Spinal cord (tissue), 10 donors: ENCODE measurements around the gene MED31. TPM values are rescaled to one million over a fixed set of nuclear protein-coding genes. Genes with fewer than 3 reads are reported as not detected.

Source experiments
- DNase-seq, 6 donors: peaks; one replicate each; pipeline versions ENCODE4 v3.0.0 to v3.0.0-alpha.2; 2013 to 2015; ENCODE audit warnings: low spot score in 6 of 6, low read depth in 4 of 6
- H3K27ac ChIP-seq: one replicate; pipeline ENCODE4 v1.5.1; 2013; ENCODE audit warnings: low read depth, low read length, control low read depth
- H3K27me3 ChIP-seq: one replicate; pipeline ENCODE4 v1.6.1; 2013; ENCODE audit warnings: low read length; ENCODE audit not compliant: control insufficient read depth, insufficient read depth
- H3K36me3 ChIP-seq: one replicate; pipeline ENCODE4 v1.6.1; 2013; ENCODE audit warnings: low read length; ENCODE audit not compliant: control insufficient read depth, insufficient read depth
- H3K4me1 ChIP-seq: one replicate; pipeline ENCODE4 v1.6.1; 2013; ENCODE audit warnings: low read length; ENCODE audit not compliant: control insufficient read depth, insufficient read depth
- H3K4me3 ChIP-seq: one replicate; pipeline ENCODE4 v1.5.1; 2013; ENCODE audit warnings: low read depth, low read length, control low read depth
- H3K9me3 ChIP-seq: one replicate; pipeline ENCODE4 v1.6.1; 2013; ENCODE audit warnings: low read length; ENCODE audit not compliant: control insufficient read depth, insufficient read depth
- WGBS: methylation state at CpG from one replicate; pipeline ENCODE4 v1.1.5; 2013; ENCODE audit warnings: missing lambda C conversion rate; ENCODE audit not compliant: insufficient coverage; 5-methylcytosine and 5-hydroxymethylcytosine counted together
- polyA plus RNA-seq, 2 donors: library from polyadenylated mRNA; unstranded; fragments of 120-200 nt; gene quantifications; one replicate each; pipeline ENCODE4 v1.2.1, GENCODE V29; 2013; ENCODE audit not compliant: insufficient read length in 2 of 2
- total RNA-seq, 2 donors: library from RNA; depleted of rRNA in 1 of 2; stranded (reverse); fragments of 120-200 nt in 1 of 2; fragments of >200 nt in 1 of 2; gene quantifications; one replicate each; pipeline versions ENCODE4 v1.2.3 to v1.2.4, GENCODE V29; 2013 to 2014
- donor health status: healthy.

The MED31 gene
- total and polyA plus RNA-seq, 4 donors, result 15.8 to 27.6 (median 23.1) TPM

DNA sequence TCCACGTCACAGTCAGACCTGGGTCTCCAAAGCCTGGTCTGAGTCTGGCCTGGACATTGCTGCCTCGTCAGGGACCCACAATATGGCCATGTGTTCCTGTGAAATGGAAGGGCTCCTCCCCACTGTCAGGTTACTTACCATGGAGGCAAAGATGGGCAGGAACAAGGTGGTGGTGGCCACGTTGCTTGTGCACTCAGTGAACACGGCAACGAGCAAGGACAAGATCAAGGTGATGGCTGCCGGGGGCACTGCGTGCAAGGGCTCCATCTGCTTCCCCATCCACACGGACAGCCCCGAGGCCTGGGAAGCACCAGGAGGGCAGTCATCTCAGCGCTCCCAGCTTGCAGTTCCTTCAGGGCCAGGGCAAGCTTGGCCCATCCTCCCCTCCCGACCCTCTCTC is 39.2 kb upstream of the MED31 start:
- no peak overlapping the region for H3K27ac ChIP-seq
- H3K9me3 ChIP-seq, result no peaks in the 10 kb centered on the region
- no peaks in the 10 kb centered on the region for H3K4me1 ChIP-seq
- H3K36me3 ChIP-seq, result no peaks in the 10 kb centered on the region
- WGBS, result 78% methylated on average over 11 of the region's 11 CpGs
- H3K27me3 ChIP-seq, result no peaks in the 10 kb centered on the region
- H3K4me3 ChIP-seq, result no peak overlapping the region
- DNase-seq, result no peak

DNA sequence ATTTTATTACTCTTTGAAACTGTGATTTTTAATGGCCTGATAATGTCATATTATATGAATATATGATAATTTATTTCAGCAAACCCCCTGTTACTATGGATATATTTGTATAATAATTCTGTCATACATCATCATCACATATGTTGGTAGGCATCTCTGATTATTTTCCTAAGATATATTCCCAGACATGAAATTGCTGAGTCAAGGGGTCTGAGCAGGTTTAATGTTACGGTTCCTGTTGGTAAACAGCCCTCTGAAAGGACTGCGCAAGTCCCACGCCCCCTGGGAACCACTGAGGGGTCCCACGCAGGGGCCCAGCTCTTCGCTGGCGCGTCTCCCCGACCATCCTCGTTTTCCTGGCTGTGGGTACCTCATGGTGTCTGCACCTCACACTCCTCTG is 37.5 kb upstream of the MED31 start:
- no peak overlapping the region for H3K27ac ChIP-seq
- H3K4me1 ChIP-seq, result no peaks in the 10 kb centered on the region
- WGBS, result 90% methylated on average over 9 of the region's 9 CpGs
- H3K9me3 ChIP-seq, result no peaks in the 10 kb centered on the region
- no peaks in the 10 kb centered on the region for H3K27me3 ChIP-seq
- DNase-seq, result no peak
- H3K36me3 ChIP-seq, result no peaks in the 10 kb centered on the region
- H3K4me3 ChIP-seq, result no peak overlapping the region

DNA sequence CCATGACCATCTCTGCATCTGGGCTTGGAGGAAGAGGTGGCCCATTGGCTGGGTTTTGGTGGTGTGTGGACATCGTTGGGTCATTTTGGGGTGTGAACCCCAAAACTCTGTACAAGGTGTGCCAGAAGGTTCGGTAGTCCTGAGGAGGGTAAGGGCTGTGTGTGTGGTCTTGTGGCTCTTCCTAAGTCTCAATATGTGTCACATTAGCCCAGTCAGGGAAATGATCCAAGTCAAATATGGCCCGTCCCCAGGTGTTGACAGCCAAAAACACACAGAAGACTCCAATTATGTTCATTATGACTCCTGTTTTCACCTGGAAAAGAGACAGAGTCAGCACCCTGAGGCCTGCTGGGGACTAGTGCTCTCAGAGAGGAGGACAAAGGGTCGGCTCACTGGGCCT is 34.6 kb upstream of the MED31 start:
- 79% methylated on average over 3 of the region's 4 CpGs for WGBS
- Histone ChIP-seq H3K4me3 (no peak overlapping the region), H3K27ac (no peak overlapping the region), H3K36me3 (no peaks in the 10 kb centered on the region), H3K9me3 (no peaks in the 10 kb centered on the region), H3K4me1 (no peaks in the 10 kb centered on the region), H3K27me3 (no peaks in the 10 kb centered on the region)
- no peak for DNase-seq

GRCh38 chr17:6684881-6685767 is 33.7 kb upstream of the MED31 start:
- WGBS, result 85% methylated on average over 14 of the region's 14 CpGs
- DNase-seq, result no peak
- Histone ChIP-seq H3K4me1 (no peaks in the 10 kb centered on the region), H3K27ac (no peak overlapping the region), H3K4me3 (no peak overlapping the region), H3K27me3 (no peaks in the 10 kb centered on the region), H3K9me3 (no peaks in the 10 kb centered on the region), H3K36me3 (no peaks in the 10 kb centered on the region)

- no peak for DNase-seq
- whole genome bisulfite sequencing, result 58% methylated on average over 7 of the region's 7 CpGs
- Histone ChIP-seq H3K4me1 (no peaks in the 10 kb centered on the region), H3K9me3 (no peaks in the 10 kb centered on the region), H3K36me3 (no peaks in the 10 kb centered on the region), H3K27me3 (no peaks in the 10 kb centered on the region), H3K27ac (no peak overlapping the region), H3K4me3 (no peak overlapping the region)
Observed at GRCh38 chr17:6684460-6684783, 33.0 kb upstream of the MED31 start.

DNA sequence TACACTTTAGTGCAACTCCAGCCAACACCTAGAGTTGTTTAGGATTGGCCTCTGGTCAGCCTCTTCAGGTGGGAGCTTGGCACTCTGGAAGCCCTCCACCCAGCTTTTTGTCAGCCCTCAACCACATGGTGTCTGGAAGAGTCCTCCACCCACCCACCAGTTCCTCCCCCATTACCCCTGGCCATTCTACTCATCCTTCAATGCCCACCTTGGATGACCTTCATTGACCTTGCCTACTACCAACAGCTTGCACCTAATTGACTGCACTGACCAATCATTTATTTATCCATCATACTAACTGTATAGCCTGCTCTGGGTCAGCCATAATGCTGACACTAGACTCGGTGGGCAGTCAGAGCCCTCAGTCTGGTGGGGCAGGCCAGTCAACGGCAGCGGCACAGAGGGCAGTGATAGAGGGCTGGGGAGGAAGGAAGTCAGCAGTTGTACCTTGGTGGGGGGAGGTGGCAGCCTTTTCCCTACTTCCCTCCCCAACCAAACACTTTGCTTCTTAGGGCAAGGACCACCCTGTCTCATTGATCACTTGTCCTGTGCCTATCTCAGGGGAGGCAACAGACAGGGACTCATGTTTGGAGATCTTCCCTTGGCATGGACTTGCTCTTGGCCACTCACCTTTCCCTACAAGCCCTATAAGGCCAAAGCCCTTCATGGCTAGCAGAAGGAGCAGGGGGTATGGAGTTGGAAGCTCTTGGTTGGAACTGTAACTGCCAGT is 32.5 kb upstream of the MED31 start:
- no peak overlapping the region for H3K4me3 ChIP-seq
- no peak for DNase-seq
- H3K36me3 ChIP-seq, result no peaks in the 10 kb centered on the region
- no peaks in the 10 kb centered on the region for H3K4me1 ChIP-seq
- H3K27me3 ChIP-seq, result no peaks in the 10 kb centered on the region
- whole genome bisulfite sequencing, result no CpG with 5 or more reads among the region's 3 CpGs
- H3K9me3 ChIP-seq, result no peaks in the 10 kb centered on the region
- no peak overlapping the region for H3K27ac ChIP-seq

DNA sequence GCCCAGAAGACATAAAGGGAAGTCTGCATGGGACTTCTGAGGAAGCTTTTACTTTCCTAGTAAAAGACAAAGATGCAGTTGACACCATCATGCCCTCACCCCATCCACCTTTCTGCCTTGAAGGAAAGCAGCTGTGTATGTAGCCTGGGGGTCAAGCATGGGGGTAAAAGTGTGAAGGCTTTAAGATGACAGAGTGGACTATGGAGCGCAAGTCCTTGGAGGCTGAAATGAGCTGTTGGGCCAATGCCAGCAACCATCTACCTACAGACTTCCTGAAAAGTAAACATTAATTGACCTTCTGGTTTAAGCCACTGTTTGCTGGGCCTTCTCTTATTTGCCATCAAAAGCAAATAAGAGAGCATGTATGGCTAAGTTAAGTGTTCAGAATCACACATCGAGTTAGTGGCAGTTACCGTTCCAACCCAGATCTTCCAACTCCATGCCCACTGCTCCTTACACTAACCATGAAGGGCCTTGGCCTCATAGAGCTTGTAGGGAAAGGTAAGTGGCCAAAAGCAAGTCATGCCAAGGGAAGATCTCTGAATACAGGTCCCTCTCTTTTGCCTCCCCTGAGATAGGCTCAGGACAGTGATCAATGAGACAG is 31.8 kb upstream of the MED31 start:
- no CpG with 5 or more reads among the region's 3 CpGs for WGBS
- H3K4me3 ChIP-seq, result no peak overlapping the region
- H3K36me3 ChIP-seq, result no peaks in the 10 kb centered on the region
- no peaks in the 10 kb centered on the region for H3K9me3 ChIP-seq
- no peak for DNase-seq
- no peak overlapping the region for H3K27ac ChIP-seq
- no peaks in the 10 kb centered on the region for H3K27me3 ChIP-seq
- no peaks in the 10 kb centered on the region for H3K4me1 ChIP-seq

- peaks cover under 1% of the 10 kb centered on the region for H3K4me1 ChIP-seq
- no peak for DNase-seq
- WGBS, result 88% methylated on average over 3 of the region's 4 CpGs
- no peak overlapping the region for H3K27ac ChIP-seq
- H3K36me3 ChIP-seq, result no peaks in the 10 kb centered on the region
- no peaks in the 10 kb centered on the region for H3K27me3 ChIP-seq
- H3K9me3 ChIP-seq, result no peaks in the 10 kb centered on the region
- H3K4me3 ChIP-seq, result no peak overlapping the region
Observed at GRCh38 chr17:6682339-6682738, 30.9 kb upstream of the MED31 start.

DNA sequence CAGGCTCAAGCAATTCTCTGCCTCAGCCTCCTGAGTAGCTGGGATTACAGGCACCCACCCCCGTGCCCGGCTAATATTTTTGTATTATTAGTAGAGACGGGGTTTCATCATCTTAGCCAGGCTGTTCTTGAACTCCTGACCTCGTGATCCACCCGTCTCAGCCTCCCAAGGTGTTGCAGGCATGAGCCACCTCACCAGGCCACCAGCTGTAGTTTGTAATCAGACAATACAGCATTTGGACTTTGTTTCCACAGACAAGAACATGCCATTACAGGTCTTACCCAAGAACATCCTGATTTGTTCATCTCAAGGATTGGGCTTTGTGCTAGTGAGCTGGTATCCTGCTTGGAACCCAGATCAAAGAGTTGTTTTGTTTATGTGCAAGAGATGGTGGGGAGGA is 30.3 kb upstream of the MED31 start:
- Histone ChIP-seq H3K4me3 (no peak overlapping the region), H3K27me3 (no peaks in the 10 kb centered on the region), H3K9me3 (no peaks in the 10 kb centered on the region), H3K27ac (no peak overlapping the region), H3K4me1 (peaks cover 7% of the 10 kb centered on the region), H3K36me3 (no peaks in the 10 kb centered on the region)
- 87% methylated on average over 5 of the region's 5 CpGs for WGBS
- no peak for DNase-seq
